GOT3 (cell line): ENCODE results near the gene PIK3CB.
"Not testable (repeated sequence)": the region's sequence is repeated elsewhere in the genome, so short reads cannot be mapped to it uniquely, and the experiment has no call there.

Experiments used
- DNase-seq: peaks from one replicate; lab custom pipeline; 2025; ENCODE audit warnings: mixed read lengths; lab: John Stamatoyannopoulos, UW

Gene PIK3CB

GRCh38 chr3:138806376-138807080 is 28.2 kb downstream of the PIK3CB start:
- DNase-seq: no peak

GRCh38 chr3:138803006-138803653 is 31.6 kb downstream of the PIK3CB start:
- no peak for DNase-seq

- DNase-seq: not testable (repeated sequence)
Measured at GRCh38 chr3:138802223-138802622, 32.5 kb downstream of the PIK3CB start.

- DNase-seq: no peak
Measured at GRCh38 chr3:138801792-138802191, 32.9 kb downstream of the PIK3CB start.

GRCh38 chr3:138800248-138800647 is 34.5 kb downstream of the PIK3CB start:
- DNase-seq: no peak

- DNase-seq: no peak
Measured at GRCh38 chr3:138799822-138800221, 34.9 kb downstream of the PIK3CB start.

GRCh38 chr3:138797508-138798038 is 37.2 kb downstream of the PIK3CB start:
- no peak for DNase-seq

GRCh38 chr3:138796761-138797160 is 38.0 kb downstream of the PIK3CB start:
- DNase-seq: no peak

- no peak for DNase-seq
Measured at GRCh38 chr3:138786788-138787271, 47.9 kb downstream of the PIK3CB start.

GRCh38 chr3:138785951-138786350 is 48.8 kb downstream of the PIK3CB start:
- no peak for DNase-seq

- not testable (repeated sequence) for DNase-seq
Measured at GRCh38 chr3:138785362-138785857, 49.3 kb downstream of the PIK3CB start.

- no peak for DNase-seq
Measured at GRCh38 chr3:138782755-138783154, 52.0 kb downstream of the PIK3CB start.

- no peak for DNase-seq
Measured at GRCh38 chr3:138781012-138781470, 53.7 kb downstream of the PIK3CB start.

- no peak for DNase-seq
Measured at GRCh38 chr3:138778643-138779042, 56.1 kb downstream of the PIK3CB start.

- DNase-seq: no peak
Measured at GRCh38 chr3:138776961-138777360, 57.8 kb downstream of the PIK3CB start.

GRCh38 chr3:138775254-138775595 is 59.5 kb downstream of the PIK3CB start:
- no peak for DNase-seq

GRCh38 chr3:138774529-138775253 is 60.0 kb downstream of the PIK3CB start:
- DNase-seq: peak; percentile 38

GRCh38 chr3:138771585-138771984 is 63.1 kb downstream of the PIK3CB start:
- no peak for DNase-seq

GRCh38 chr3:138769616-138770015 is 65.1 kb downstream of the PIK3CB start:
- DNase-seq: no peak

- DNase-seq: no peak
Measured at GRCh38 chr3:138768946-138769345, 65.8 kb downstream of the PIK3CB start.

- no peak for DNase-seq
Measured at GRCh38 chr3:138768125-138768524, 66.6 kb downstream of the PIK3CB start.

- DNase-seq: no peak
Measured at GRCh38 chr3:138767498-138768104, 67.1 kb downstream of the PIK3CB start.
